Uterus (tissue), 4 donors: ENCODE data around the gene ISCA2. TPM values are rescaled to one million over a fixed set of nuclear protein-coding genes. Genes with fewer than 3 reads are reported as not detected.
"Not testable (repeated sequence)": the region's sequence is repeated elsewhere in the genome, so short reads cannot be mapped to it uniquely, and the experiment has no call there.

Experiments
- DNase-seq, 2 donors: peaks; one replicate each; pipeline ENCODE4 v3.0.0-alpha.2; 2019 to 2020
- H3K27ac ChIP-seq, 2 donors: fragments of 200-600 bp; sonication (generic); 1 replicate in 1 of 2; 2 replicates in 1 of 2; pipeline ENCODE4 v1.5.1; 2016 to 2018
- H3K27me3 ChIP-seq, 2 donors: fragments of 200-600 bp; sonication (generic); one replicate each; pipeline ENCODE4 v1.5.1; 2018 to 2019; ENCODE audit warnings: control low read depth in 1 of 2
- H3K36me3 ChIP-seq, 2 donors: fragments of 200-600 bp; sonication (generic); one replicate each; pipeline ENCODE4 v1.5.1; 2019; ENCODE audit warnings: control low read depth in 1 of 2
- H3K4me1 ChIP-seq, 2 donors: fragments of 200-600 bp; sonication (generic); one replicate each; pipeline ENCODE4 v1.5.1; 2018 to 2019; ENCODE audit warnings: control low read depth in 1 of 2
- H3K4me3 ChIP-seq, 2 donors: fragments of 200-600 bp; sonication (generic); 1 replicate in 1 of 2; 2 replicates in 1 of 2; pipeline ENCODE4 v1.5.1; 2018 to 2019; ENCODE audit warnings: mild to moderate bottlenecking in 1 of 2
- H3K9me3 ChIP-seq, 2 donors: fragments of 200-600 bp; sonication (generic); one replicate each; pipeline ENCODE4 v1.5.1; 2019; ENCODE audit warnings: control low read depth in 1 of 2
- CTCF ChIP-seq, 4 experiments: fragments of 200-600 bp in 2 of 4; fragments of 450-650 bp in 2 of 4; sonication (generic) in 2 of 4; IDR thresholded peaks; one replicate each; pipeline ENCODE4 v1.5.1; 2016 to 2019; ENCODE audit warnings: antibody characterized with exemption in 4 of 4, mild to moderate bottlenecking in 2 of 4, moderate library complexity in 1 of 4
- POLR2A ChIP-seq, 2 donors: fragments of 450-650 bp; IDR thresholded peaks; one replicate each; pipeline ENCODE4 v1.6.1; 2016; ENCODE audit warnings: antibody characterized with exemption in 2 of 2, mild to moderate bottlenecking in 1 of 2, moderate library complexity in 1 of 2
- intact Hi-C: fragments of 100-400 bp; cut with DNase I; formaldehyde crosslinking; loops from one replicate; pipeline ENCODE4 v1.15.1; 2023; ENCODE audit warnings: low total_unique reads
- total RNA-seq, 4 donors: library from RNA; depleted of rRNA in 3 of 4; stranded (reverse); fragments of >200 nt in 3 of 4; gene quantifications; one replicate each; pipeline versions ENCODE4 v1.1.0 to v1.2.4, GENCODE V29; 2014 to 2023
- donor health status: DM: yes; HTN: yes; CAD: no.

ISCA2 gene
- 10 to 100 TPM in 2 of 4 donors, 1 to 10 TPM in 2; 1.0 to 22.2 (median 11.0) TPM for total RNA-seq

- H3K36me3 ChIP-seq, result no peaks in the 10 kb centered on the region
- H3K27me3 ChIP-seq, result no peaks in the 10 kb centered on the region
- intact Hi-C loops, result no loop called here
- no peaks in the 10 kb centered on the region for H3K9me3 ChIP-seq
- peak within 1 kb of the TSS; percentile 98 to 99 for H3K27ac ChIP-seq
- TF ChIP-seq POLR2A (IDR thresholded peaks at IDR 0.05), result peak; percentile 29 to 68
- TF ChIP-seq CTCF (IDR thresholded peaks at IDR 0.05), result no peak
- H3K4me1 ChIP-seq, result peaks cover 0 to 6% of the 10 kb centered on the region in 2 donors
- peak within 1 kb of the TSS; percentile 82 to 92 for H3K4me3 ChIP-seq
- peak; percentile 99 to 100 for DNase-seq
These were observed at the start of gene ISCA2 for GRCh38 chr14:74493343-74494261. Gene ISCA2 (plus strand): TSS chr14:74493765. CDS start chr14:74493775, 10 bp downstream.

GRCh38 chr14:74444866-74445265, 48.7 kb upstream of the ISCA2 start:
- Histone ChIP-seq H3K9me3 (no peaks in the 10 kb centered on the region), H3K36me3 (no peaks in the 10 kb centered on the region), H3K4me3 (no peak overlapping the region), H3K27me3 (no peaks in the 10 kb centered on the region), H3K27ac (no peak overlapping the region), H3K4me1 (no peaks in the 10 kb centered on the region)
- TF ChIP-seq CTCF (IDR thresholded peaks at IDR 0.05), result no peak
- no peak for TF ChIP-seq POLR2A (IDR thresholded peaks at IDR 0.05)
- DNase-seq, result no peak
- intact Hi-C loops, result no loop called here

- H3K4me3 ChIP-seq, intact Hi-C loops, DNase-seq, H3K27ac ChIP-seq, H3K9me3 ChIP-seq, H3K36me3 ChIP-seq, H3K4me1 ChIP-seq, H3K27me3 ChIP-seq: not testable (repeated sequence)
These were observed 39.2 kb upstream of the ISCA2 start for GRCh38 chr14:74454397-74454796.

- no peaks in the 10 kb centered on the region for H3K9me3 ChIP-seq
- H3K27me3 ChIP-seq, result no peaks in the 10 kb centered on the region
- H3K27ac ChIP-seq, result no peak overlapping the region
- no peak for DNase-seq
- H3K36me3 ChIP-seq, result no peaks in the 10 kb centered on the region
- H3K4me1 ChIP-seq, result no peaks in the 10 kb centered on the region
- intact Hi-C loops, result no loop called here
- no peak overlapping the region for H3K4me3 ChIP-seq
- TF ChIP-seq CTCF (IDR thresholded peaks at IDR 0.05) (no peak), POLR2A (IDR thresholded peaks at IDR 0.05) (no peak)
These were observed 36.6 kb upstream of the ISCA2 start for GRCh38 chr14:74456684-74457564.

GRCh38 chr14:74457565-74457895, 36.0 kb upstream of the ISCA2 start:
- no peak overlapping the region for H3K27ac ChIP-seq
- no peak for TF ChIP-seq CTCF (IDR thresholded peaks at IDR 0.05)
- H3K9me3 ChIP-seq, result no peaks in the 10 kb centered on the region
- no peaks in the 10 kb centered on the region for H3K36me3 ChIP-seq
- no peak for DNase-seq
- no peak overlapping the region for H3K4me3 ChIP-seq
- no peaks in the 10 kb centered on the region for H3K27me3 ChIP-seq
- H3K4me1 ChIP-seq, result no peaks in the 10 kb centered on the region
- intact Hi-C loops, result no loop called here
